SJCRH30 (cell line): Measurements from ENCODE around the gene VPS26B. TPM values are rescaled to one million over a fixed set of nuclear protein-coding genes. Genes with fewer than 3 reads are reported as not detected.
"Not testable (repeated sequence)": the region's sequence is repeated elsewhere in the genome, so short reads cannot be mapped to it uniquely, and the experiment has no call there.

ENCODE experiments used
- DNase-seq, 2 experiments: peaks; one replicate each; pipeline ENCODE4 v3.0.0-alpha.2; 2015 to 2020
- H3K27ac ChIP-seq: fragments of 250-450 bp; sonication (Bioruptor Pico); 2 replicates; pipeline ENCODE4 v1.5.1; 2020; ENCODE audit warnings: mild to moderate bottlenecking, moderate library complexity
- H3K27me3 ChIP-seq: fragments of 250-450 bp; sonication (Bioruptor Pico); 2 replicates; pipeline ENCODE4 v1.5.1; 2020; ENCODE audit warnings: mild to moderate bottlenecking, moderate library complexity
- H3K36me3 ChIP-seq: fragments of 250-450 bp; sonication (Bioruptor Pico); 2 replicates; pipeline ENCODE4 v1.5.1; 2020; ENCODE audit warnings: mild to moderate bottlenecking, moderate library complexity
- H3K4me1 ChIP-seq: fragments of 250-450 bp; sonication (Bioruptor Pico); 2 replicates; pipeline ENCODE4 v1.5.1; 2020; ENCODE audit warnings: mild to moderate bottlenecking, moderate library complexity
- H3K4me3 ChIP-seq: fragments of 250-450 bp; sonication (Bioruptor Pico); 2 replicates; pipeline ENCODE4 v1.5.1; 2020; ENCODE audit warnings: mild to moderate bottlenecking, moderate library complexity
- H3K9me3 ChIP-seq: fragments of 250-450 bp; sonication (Bioruptor Pico); replicated peaks from 2 replicates; pipeline ENCODE4 v1.5.1; 2020; ENCODE audit warnings: mild to moderate bottlenecking, moderate library complexity
- total RNA-seq: library from RNA; depleted of rRNA; stranded (reverse); fragments of >200 nt; shearing (Covaris generic); gene quantifications from 2 replicates; pipeline ENCODE4 v1.2.3, GENCODE V29; 2014; rRNA removed

Gene VPS26B
- total RNA-seq = 38.2 and 39.1 TPM in 2 replicates

DNA sequence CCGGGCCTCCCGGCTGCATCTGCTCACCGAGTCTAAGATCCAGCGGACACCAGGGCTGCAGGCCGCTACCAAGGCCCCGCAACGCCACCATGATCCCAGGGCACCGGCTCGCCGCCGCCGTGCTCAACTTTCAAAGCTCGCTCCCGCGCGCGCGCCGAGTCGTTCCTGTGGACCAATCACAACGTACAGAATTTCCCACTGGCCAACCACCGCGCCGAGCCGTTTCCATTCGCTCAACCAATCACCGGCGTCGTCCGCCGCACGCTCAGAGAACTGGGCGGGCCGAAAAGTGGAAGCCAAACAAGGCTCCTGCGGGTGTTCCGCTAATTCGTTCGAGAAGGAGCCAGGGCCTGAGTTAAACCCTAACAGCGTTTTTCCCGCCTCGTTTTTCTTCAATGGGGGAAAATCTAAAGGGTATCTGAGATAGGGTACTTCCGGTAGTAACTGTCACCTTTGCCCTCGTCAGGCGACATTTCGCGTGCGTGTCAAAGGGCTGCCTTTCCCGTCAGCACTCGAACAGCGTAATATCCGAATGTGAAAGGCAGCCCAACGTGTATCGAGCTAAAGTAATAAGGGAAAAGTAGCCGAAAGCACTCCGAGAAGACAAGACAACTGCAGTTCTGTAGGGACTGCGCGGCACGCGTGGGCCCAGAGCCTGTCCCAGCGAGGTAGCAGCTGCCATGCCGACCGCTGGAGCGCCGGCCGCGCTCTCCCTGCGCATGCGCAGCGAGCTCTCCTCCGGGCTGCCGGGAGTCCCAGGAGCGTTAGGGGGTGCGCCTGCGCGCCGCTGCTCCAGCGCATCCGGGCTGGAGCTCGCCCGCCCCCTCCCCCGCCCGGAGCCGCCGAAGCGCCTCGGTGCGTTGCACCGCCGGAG lies at the start of gene VPS26B, which contains the start of gene NCAPD3:
Gene VPS26B (plus strand): TSS at position 836 of the 874 bp plus-strand sequence. CDS start 452 bp downstream, outside the sequence.
Gene NCAPD3 (minus strand): TSS at position 132 of the 874 bp plus-strand sequence. CDS start 41 bp downstream, at position 91.
- DNase-seq = peak; percentile 95 to 97
- Histone ChIP-seq H3K4me3 (peak within 1 kb of the TSS; percentile 82), H3K4me1 (peaks cover 3% of the 10 kb centered on the region; the same call in 1 of the 2 replicates), H3K9me3 (no peaks in the 10 kb centered on the region), H3K27ac (peak within 1 kb of the TSS; percentile 95), H3K36me3 (peaks cover 18% of the 10 kb centered on the region), H3K27me3 (no peaks in the 10 kb centered on the region)

DNA sequence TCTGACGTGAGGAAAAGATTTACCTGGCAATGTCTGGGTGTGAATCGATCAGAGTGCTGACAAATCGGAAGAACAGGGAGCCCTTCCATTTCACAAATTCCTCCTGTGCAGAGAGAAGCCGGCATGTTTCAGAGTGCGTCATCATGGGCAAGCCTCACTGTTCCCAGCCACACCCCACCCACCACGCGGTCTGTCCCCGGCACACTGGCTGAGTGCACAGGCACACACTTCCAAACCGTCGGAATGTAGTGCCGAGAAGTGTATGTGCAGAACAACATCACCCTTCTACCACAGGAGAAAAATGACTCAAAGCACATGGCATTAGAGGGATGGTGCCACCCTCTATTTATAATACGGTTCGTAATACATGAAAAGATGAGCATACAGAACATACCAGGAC lies 48.2 kb upstream of the VPS26B start:
- no peak for DNase-seq
- Histone ChIP-seq H3K4me3 (no peak overlapping the region), H3K36me3 (peaks cover 96% of the 10 kb centered on the region), H3K27ac (no peak overlapping the region), H3K4me1 (no peaks in the 10 kb centered on the region), H3K9me3 (no peaks in the 10 kb centered on the region), H3K27me3 (no peaks in the 10 kb centered on the region)

DNA sequence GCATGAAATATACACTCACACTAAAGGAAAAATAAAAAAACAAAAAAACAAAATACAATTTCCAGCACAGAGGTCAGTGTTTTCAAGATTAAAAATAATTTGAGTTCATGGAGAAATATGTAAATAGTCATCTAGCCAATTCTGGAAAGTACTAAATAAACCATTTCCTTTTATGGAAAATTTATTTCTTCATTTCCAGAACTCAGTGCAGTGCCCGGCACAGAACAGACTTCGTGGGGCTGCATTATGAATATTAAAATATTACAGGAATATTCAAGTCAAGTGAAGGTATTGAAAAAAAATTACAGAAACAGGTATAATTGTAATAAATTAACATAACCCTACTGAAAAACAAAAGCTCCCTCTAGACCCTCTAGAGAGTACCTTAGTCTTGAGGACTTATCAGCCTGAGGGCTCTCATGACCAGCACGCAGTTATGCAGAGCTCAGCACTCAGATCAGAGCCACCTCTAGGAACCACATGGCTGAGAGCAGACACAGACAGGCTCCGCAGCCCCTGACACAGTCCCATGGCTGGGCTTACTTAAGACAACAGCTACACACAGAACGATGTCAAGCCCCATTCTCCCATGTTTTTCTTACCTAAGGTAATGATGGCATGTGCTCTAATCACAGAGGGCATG lies 46.3 kb upstream of the VPS26B start:
- no peak overlapping the region for H3K4me3 ChIP-seq
- H3K4me1 ChIP-seq = no peaks in the 10 kb centered on the region
- H3K36me3 ChIP-seq = peaks cover 94% of the 10 kb centered on the region
- H3K27me3 ChIP-seq = no peaks in the 10 kb centered on the region
- no peak for DNase-seq
- H3K9me3 ChIP-seq = no peaks in the 10 kb centered on the region
- H3K27ac ChIP-seq = no peak overlapping the region

DNA sequence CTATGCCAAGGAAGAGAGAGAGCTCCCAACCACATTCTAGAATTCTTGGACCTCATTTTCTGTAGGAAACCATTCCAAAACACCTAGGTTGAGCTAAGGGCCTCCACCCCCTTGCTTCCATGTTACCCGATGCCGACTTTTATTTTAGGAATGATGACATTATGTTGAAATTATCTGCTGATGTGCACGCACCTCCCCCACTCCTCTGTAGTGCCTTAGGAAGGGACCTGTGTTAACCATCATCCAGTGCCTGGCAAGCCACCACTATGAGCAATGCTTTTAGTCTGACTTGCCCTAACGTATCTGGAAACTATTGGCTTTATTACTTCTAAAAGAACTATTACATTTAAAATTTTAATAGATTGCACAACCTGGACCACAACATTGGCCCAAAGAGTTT lies 42.8 kb upstream of the VPS26B start:
- Histone ChIP-seq H3K4me3 (no peak overlapping the region), H3K27ac (no peak overlapping the region), H3K4me1 (no peaks in the 10 kb centered on the region), H3K9me3 (no peaks in the 10 kb centered on the region), H3K36me3 (peaks cover 90% of the 10 kb centered on the region), H3K27me3 (no peaks in the 10 kb centered on the region)
- DNase-seq = no peak

DNA sequence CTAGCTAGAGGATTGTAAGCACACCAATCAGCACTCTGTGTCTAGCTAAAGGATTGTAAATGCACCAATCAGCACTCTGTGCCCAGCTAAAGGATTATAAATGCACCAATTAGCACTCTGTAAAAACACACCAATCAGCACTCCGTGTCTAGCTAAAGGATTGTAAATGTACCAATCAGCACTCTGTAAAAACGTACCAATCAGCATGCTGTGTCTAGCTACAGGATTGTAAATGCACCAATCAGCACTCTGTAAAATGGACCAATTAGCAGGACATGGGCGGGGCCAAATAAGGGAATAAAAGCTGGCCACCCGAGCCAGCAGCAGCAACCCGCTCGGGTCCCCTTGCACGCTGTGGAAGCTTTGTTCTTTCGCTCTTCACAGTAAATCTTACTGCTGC lies 36.4 kb upstream of the VPS26B start:
- peaks cover 90% of the 10 kb centered on the region for H3K36me3 ChIP-seq
- not testable (repeated sequence) for DNase-seq

DNA sequence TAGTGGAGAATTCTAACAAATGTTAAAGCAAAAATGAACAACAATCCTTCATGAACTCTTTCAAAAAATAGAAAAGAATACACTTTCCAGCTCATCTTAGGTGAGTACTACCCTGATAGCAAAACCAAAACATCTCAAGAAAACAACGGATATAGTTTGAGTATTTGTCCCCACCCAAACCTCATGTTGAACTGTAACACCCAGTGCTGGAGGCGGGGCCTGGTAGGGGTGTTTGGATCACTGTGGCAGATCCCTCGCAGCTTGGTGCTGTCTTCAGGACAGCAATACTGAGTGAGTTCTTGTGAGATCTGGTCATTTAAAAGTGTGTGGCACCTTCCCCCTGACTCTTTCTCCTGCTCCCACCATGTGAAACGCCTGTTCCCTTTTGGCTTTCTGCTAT lies 27.7 kb upstream of the VPS26B start:
- Histone ChIP-seq H3K9me3 (no peaks in the 10 kb centered on the region), H3K4me3 (no peak overlapping the region), H3K27ac (no peak overlapping the region), H3K36me3 (peaks cover 77% of the 10 kb centered on the region), H3K4me1 (no peaks in the 10 kb centered on the region), H3K27me3 (no peaks in the 10 kb centered on the region)
- DNase-seq = no peak

More for the DNA sequence above, 36.4 kb upstream of the VPS26B start:
- not testable (repeated sequence) for H3K27me3 ChIP-seq, H3K9me3 ChIP-seq, H3K4me3 ChIP-seq, H3K27ac ChIP-seq, H3K4me1 ChIP-seq

DNA sequence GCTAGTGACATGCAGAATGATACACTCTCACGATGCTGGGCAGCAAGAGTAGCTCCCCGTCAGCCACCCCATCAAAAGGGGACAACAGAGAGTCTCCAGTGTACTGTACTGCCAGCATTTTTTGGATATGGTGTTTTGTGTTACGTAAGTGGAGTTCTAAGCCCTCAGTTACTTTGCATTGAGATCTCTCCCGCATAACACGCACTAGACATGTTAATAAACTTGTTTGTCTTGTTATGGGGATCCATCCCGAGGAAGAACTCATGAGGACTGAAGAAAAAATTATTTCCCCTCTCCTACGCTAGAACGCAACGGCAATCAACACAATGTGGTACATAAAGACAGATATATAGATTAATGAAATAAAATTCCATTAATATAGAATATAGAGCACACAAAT lies 24.9 kb upstream of the VPS26B start:
- peaks cover 77% of the 10 kb centered on the region for H3K36me3 ChIP-seq
- H3K4me1 ChIP-seq = no peaks in the 10 kb centered on the region

DNA sequence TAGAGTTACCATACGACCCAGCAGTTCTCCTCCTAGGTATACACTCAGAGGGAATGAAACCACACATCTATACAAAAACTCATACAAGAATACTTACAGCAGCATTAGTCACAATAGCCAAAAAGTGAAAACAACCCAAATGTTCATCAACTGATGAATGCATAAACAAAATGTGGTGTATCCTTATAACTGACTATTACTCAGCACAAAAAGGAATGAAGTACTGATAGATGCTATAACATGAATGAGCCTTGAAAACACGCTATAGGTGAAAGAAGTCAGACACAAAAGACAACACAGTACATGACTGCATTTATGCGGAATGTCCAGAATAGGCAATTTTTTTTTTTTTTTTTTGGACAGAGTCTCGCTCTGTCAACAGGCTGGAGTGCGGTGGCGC lies 23.8 kb upstream of the VPS26B start:
- Histone ChIP-seq H3K4me1 (no peaks in the 10 kb centered on the region), H3K27ac (no peak overlapping the region), H3K4me3 (no peak overlapping the region), H3K36me3 (peaks cover 80% of the 10 kb centered on the region), H3K9me3 (no peaks in the 10 kb centered on the region), H3K27me3 (no peaks in the 10 kb centered on the region)
- no peak for DNase-seq

More for the DNA sequence above, 24.9 kb upstream of the VPS26B start:
- H3K27ac ChIP-seq = no peak overlapping the region
- H3K4me3 ChIP-seq = no peak overlapping the region
- no peaks in the 10 kb centered on the region for H3K9me3 ChIP-seq
- H3K27me3 ChIP-seq = no peaks in the 10 kb centered on the region
- DNase-seq = no peak

DNA sequence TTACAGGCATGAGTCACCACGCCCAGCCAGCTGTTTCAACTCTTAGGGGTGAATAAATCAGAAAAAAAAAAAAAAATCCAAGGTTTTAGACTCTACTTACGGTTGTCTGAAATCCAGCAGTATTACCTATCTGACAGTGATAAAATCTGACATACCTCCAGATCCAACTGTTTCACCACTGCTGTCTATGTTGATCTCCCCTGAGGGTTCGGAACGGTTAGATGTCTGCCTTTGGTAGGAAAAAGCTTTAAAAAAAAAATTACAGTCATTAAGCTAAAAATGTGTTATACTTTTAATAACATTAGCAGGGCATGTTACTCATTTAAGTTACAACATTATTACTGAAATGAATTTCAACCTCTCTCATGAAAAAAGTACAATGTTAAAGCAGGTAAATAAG lies 21.8 kb upstream of the VPS26B start:
- Histone ChIP-seq H3K4me3 (no peak overlapping the region), H3K9me3 (no peaks in the 10 kb centered on the region), H3K27ac (no peak overlapping the region), H3K4me1 (no peaks in the 10 kb centered on the region), H3K36me3 (peaks cover 87% of the 10 kb centered on the region), H3K27me3 (no peaks in the 10 kb centered on the region)
- peak; percentile 33 to 42 for DNase-seq

DNA sequence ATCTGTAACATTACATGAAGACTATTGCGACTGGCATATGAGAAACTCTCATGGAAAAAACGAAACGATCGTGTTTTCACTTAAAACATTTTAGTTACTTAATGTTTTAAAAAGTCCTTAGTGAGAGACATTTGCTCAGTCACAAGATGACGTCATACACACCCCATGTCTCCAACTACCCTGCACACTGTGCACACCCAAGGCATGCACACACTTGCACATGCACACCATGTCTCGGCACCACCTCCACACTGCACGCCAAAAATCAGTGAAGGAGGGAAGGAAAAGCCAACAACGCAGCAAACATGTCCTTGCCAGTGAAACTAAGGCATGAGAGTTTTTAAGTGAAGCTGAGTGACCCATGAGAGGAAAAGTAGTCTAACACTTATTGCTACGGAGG lies 18.7 kb upstream of the VPS26B start:
- peaks cover 96% of the 10 kb centered on the region for H3K36me3 ChIP-seq
- no peak overlapping the region for H3K27ac ChIP-seq
- H3K9me3 ChIP-seq = no peaks in the 10 kb centered on the region

DNA sequence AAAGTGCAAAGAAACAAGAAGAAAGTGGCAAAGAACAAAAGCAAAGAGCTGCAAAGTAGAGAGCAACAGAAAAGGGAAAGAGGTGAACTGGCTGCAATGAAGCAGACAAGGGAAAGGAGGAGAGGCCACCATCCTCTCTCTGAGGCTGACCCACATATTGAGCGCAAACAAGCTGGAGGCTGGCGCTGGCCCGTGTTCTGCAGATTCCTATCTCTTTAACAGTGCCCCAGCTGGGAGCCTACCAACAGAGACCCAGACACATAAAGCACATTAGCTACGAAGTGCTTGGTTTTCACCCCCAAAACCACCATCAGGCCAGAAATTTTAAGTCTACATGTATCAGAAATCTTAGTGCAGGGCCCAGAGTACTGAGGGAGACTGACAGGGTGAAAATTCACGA lies 18.3 kb upstream of the VPS26B start:
- no peak overlapping the region for H3K27ac ChIP-seq

More for the DNA sequence above, 18.7 kb upstream of the VPS26B start:
- Histone ChIP-seq H3K4me3 (no peak overlapping the region), H3K4me1 (no peaks in the 10 kb centered on the region), H3K27me3 (no peaks in the 10 kb centered on the region)
- no peak for DNase-seq

DNA sequence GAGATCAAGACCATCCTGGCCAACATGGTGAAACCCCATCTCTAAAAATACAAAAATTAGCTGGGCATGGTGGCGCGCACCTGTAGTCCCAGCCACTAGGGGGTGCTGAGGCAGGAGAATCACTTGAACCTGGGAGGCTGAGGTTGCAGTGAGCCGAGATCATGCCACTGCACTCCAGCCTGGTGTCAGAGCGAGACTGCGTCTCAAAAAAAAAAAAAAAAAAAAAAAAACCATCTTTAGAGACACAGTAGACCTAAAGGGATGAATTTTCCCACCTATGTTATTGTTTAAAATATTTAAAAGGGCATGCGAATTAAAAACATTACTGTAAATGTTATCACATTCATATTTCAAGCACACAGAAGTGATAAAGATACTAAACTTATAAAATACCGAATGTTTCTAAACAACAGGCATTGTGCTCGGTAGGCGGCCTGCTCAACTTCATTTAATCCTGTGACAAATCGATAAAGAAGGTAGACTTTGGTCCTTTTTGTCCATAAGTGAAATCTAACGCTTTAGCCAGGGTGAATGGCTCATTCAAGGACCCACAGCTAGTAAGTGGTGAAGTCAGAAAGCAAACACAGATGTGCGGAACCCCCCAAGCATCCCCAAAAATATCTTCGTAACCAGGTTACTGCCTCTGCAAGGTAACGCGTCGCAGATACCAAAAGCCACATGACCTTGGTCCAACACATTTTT lies 16.8 kb upstream of the VPS26B start:
- Histone ChIP-seq H3K4me3 (no peak overlapping the region), H3K36me3 (peaks cover 94% of the 10 kb centered on the region), H3K27ac (no peak overlapping the region), H3K9me3 (no peaks in the 10 kb centered on the region), H3K27me3 (no peaks in the 10 kb centered on the region), H3K4me1 (no peaks in the 10 kb centered on the region)
- peak; percentile 47 to 54 for DNase-seq

More for the DNA sequence above, 18.3 kb upstream of the VPS26B start:
- DNase-seq = no peak
- Histone ChIP-seq H3K4me1 (no peaks in the 10 kb centered on the region), H3K4me3 (no peak overlapping the region), H3K9me3 (no peaks in the 10 kb centered on the region), H3K36me3 (peaks cover 96% of the 10 kb centered on the region), H3K27me3 (no peaks in the 10 kb centered on the region)

DNA sequence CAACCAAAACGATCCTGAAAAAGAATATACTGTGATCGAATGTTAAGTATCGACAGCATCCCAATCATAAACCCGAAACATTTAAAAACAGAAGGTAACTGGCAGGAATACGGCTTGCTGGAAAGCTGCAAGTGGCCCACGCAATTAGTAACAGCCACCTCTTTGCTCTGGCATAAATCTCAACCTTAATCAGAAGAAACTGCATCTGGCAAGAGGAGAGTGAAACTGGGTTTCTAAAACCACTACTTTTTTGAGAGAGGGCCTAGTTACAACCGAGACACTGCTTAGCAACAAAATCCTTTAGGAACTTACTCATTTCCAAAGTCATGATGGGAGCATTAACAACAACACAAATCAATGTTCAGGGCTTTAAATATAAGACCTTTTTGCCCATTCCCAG lies 8.6 kb upstream of the VPS26B start:
- Histone ChIP-seq H3K9me3 (no peaks in the 10 kb centered on the region), H3K4me1 (no peaks in the 10 kb centered on the region), H3K27me3 (no peaks in the 10 kb centered on the region), H3K36me3 (peaks cover 85% of the 10 kb centered on the region), H3K27ac (no peak overlapping the region), H3K4me3 (no peak overlapping the region)
- no peak for DNase-seq

DNA sequence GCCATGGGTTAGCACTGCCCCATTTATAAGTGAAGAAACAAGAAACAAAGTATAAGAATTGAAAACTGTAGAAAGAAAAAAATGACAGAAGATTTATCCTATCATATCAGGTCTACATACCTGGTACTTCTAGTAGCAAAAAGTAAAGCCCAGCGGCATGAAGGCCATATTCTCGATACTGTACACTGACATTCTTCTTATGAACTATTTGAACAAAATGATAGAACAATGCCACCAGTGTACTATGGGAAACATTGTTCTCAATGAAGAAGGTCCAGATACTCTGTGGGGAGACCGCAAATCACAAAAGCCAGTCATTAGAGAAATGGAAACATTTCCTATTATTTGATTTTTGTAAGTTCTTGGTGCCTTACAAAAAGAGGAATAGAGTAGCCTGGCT lies 7.7 kb upstream of the VPS26B start:
- Histone ChIP-seq H3K4me3 (no peak overlapping the region), H3K27me3 (no peaks in the 10 kb centered on the region), H3K36me3 (peaks cover 77% of the 10 kb centered on the region), H3K27ac (no peak overlapping the region), H3K4me1 (no peaks in the 10 kb centered on the region), H3K9me3 (no peaks in the 10 kb centered on the region)
- DNase-seq = no peak

DNA sequence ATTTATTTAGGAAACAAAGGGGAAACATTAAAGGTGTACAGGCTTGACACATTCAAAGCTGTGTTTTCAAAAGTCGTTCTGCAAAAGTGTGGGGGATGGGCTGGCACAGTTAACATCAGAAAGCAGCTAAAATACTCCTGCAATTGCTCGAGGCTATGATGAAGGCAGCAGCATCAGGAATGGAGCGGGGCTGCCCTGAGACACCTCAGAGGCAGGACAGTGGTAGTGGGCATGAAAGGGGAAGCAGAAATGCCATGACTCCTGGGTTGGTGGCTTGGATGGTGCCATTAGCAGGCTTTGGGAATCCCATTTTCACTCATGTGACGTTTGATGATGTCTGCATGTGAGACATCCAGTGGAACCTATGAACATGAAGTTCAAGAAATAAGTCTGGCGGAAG lies 1.4 kb upstream of the VPS26B start:
- no peaks in the 10 kb centered on the region for H3K27me3 ChIP-seq
- H3K4me1 ChIP-seq = peaks cover 3% of the 10 kb centered on the region; the same call in 1 of the 2 replicates
- no peaks in the 10 kb centered on the region for H3K9me3 ChIP-seq
- H3K36me3 ChIP-seq = peaks cover 27% of the 10 kb centered on the region
- peak overlapping the region; percentile 82 for H3K4me3 ChIP-seq
- DNase-seq = peak in 1 of 2 experiments; percentile 27
- H3K27ac ChIP-seq = peak overlapping the region; percentile 95
